NCI-H748 (cell line): Measurements from ENCODE around the gene APOLD1.
"Not testable (repeated sequence)": the region's sequence is repeated elsewhere in the genome, so short reads cannot be mapped to it uniquely, and the experiment has no call there.

Experiments used
- DNase-seq: peaks from one replicate; lab custom pipeline; 2025; ENCODE audit not compliant: unreplicated experiment; lab: John Stamatoyannopoulos, UW

Gene APOLD1

GRCh38 chr12:12807517-12807903, 22.1 kb downstream of the APOLD1 start:
- not testable (repeated sequence) for DNase-seq

GRCh38 chr12:12807970-12808702, 22.7 kb downstream of the APOLD1 start:
- peak; percentile 66 for DNase-seq

- DNase-seq, result peak; percentile 9
Observed at GRCh38 chr12:12810553-12811021, 25.1 kb downstream of the APOLD1 start.

- DNase-seq, result no peak
Observed at GRCh38 chr12:12811343-12811742, 25.9 kb downstream of the APOLD1 start.

- DNase-seq, result no peak
Observed at GRCh38 chr12:12812174-12812573, 26.7 kb downstream of the APOLD1 start.

GRCh38 chr12:12812618-12813119, 27.2 kb downstream of the APOLD1 start:
- DNase-seq, result no peak

- peak; percentile 87 for DNase-seq
Observed at GRCh38 chr12:12813120-12814101, 28.0 kb downstream of the APOLD1 start, which contains the start of gene DDX47. DDX47 (plus strand) TSS chr12:12813346; CDS start chr12:12813368, 22 bp downstream.

- no peak for DNase-seq
Observed at GRCh38 chr12:12817616-12818015, 32.2 kb downstream of the APOLD1 start.

- no peak for DNase-seq
Observed at GRCh38 chr12:12818701-12819100, 33.2 kb downstream of the APOLD1 start.

GRCh38 chr12:12819221-12819620, 33.8 kb downstream of the APOLD1 start:
- no peak for DNase-seq

GRCh38 chr12:12819752-12820311, 34.4 kb downstream of the APOLD1 start:
- no peak for DNase-seq

- DNase-seq, result not testable (repeated sequence)
Observed at GRCh38 chr12:12820376-12820775, 34.9 kb downstream of the APOLD1 start.

GRCh38 chr12:12821975-12822374, 36.5 kb downstream of the APOLD1 start:
- DNase-seq, result no peak

- DNase-seq, result no peak
Observed at GRCh38 chr12:12822886-12823285, 37.4 kb downstream of the APOLD1 start.

GRCh38 chr12:12823300-12823699, 37.8 kb downstream of the APOLD1 start:
- no peak for DNase-seq

GRCh38 chr12:12823811-12824210, 38.4 kb downstream of the APOLD1 start:
- no peak for DNase-seq

- no peak for DNase-seq
Observed at GRCh38 chr12:12835378-12836146, 50.1 kb downstream of the APOLD1 start.

- no peak for DNase-seq
Observed at GRCh38 chr12:12836571-12836970, 51.1 kb downstream of the APOLD1 start.

GRCh38 chr12:12837025-12837812, 51.8 kb downstream of the APOLD1 start:
- DNase-seq, result peak; percentile 32

GRCh38 chr12:12837813-12838153, 52.3 kb downstream of the APOLD1 start:
- no peak for DNase-seq
